GM13977 (cell line): ENCODE data around the gene SFRP2.

Source experiments
- DNase-seq: peaks from one replicate; pipeline ENCODE4 v3.0.0; 2012; ENCODE audit warnings: low spot score
- in situ Hi-C: fragments of 300-500 bp; cut with MboI; formaldehyde crosslinking; loops from one replicate; pipeline ENCODE4 v1.12.0; 2022; ENCODE audit warnings: low sequenced_read_pairs, low pct_unique_long_range_greater_than_20kb, mixed read lengths, inconsistent platforms; ENCODE audit not compliant: unreplicated experiment
- TF ChIP-seq, protein P1 (sequence below): IDR thresholded peaks from 2 replicates; pipeline ENCODE4 v1.5.1; 2012; ENCODE audit warnings: mild to moderate bottlenecking, control low read depth; ENCODE audit not compliant: insufficient read depth; ENCODE audit errors: extremely low read depth, missing control alignments

SFRP2 gene

DNA sequence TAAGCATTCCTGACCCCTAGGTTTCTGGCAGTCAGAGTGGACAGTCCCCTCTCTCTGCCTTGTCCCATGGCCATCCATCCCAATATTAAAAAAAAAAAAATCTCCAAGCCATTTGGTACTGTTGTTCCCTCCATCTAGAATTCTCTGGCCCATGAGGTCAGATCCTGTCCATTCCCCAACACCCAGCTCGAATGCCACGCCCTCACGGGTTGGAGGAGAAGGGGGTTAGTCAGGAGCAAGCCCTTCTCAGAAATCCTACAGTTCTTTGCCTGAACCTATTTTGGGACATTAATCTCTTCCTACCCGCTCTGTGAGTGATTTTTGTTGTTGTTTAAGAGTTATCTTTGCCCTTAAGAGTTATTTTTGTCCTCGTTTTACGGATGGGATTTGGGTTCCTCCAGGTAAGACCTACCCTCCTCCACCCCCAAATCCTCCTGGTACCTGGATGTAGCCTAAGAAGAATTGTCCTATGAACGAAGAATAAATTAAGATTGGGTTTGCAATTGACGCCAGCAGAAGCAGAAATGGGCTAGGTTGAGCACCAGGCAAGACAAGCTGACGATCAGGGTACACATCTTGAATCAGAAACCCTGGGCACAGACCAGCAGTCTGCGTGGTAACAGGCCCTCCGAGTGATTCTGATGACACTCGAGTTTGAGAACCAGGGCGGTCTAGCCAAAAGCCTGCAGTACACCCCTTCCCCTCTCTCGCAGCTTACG, 30.0 kb downstream of the SFRP2 start:
- TF ChIP-seq, protein P1, sequence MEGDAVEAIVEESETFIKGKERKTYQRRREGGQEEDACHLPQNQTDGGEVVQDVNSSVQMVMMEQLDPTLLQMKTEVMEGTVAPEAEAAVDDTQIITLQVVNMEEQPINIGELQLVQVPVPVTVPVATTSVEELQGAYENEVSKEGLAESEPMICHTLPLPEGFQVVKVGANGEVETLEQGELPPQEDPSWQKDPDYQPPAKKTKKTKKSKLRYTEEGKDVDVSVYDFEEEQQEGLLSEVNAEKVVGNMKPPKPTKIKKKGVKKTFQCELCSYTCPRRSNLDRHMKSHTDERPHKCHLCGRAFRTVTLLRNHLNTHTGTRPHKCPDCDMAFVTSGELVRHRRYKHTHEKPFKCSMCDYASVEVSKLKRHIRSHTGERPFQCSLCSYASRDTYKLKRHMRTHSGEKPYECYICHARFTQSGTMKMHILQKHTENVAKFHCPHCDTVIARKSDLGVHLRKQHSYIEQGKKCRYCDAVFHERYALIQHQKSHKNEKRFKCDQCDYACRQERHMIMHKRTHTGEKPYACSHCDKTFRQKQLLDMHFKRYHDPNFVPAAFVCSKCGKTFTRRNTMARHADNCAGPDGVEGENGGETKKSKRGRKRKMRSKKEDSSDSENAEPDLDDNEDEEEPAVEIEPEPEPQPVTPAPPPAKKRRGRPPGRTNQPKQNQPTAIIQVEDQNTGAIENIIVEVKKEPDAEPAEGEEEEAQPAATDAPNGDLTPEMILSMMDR = no peak
- DNase-seq = no peak
- in situ Hi-C loops = loop anchor here (10.0 to 25.0 kb wide), 2 partner anchors 124 to 422 kb away; partner anchors contain the start of gene MND1

DNA sequence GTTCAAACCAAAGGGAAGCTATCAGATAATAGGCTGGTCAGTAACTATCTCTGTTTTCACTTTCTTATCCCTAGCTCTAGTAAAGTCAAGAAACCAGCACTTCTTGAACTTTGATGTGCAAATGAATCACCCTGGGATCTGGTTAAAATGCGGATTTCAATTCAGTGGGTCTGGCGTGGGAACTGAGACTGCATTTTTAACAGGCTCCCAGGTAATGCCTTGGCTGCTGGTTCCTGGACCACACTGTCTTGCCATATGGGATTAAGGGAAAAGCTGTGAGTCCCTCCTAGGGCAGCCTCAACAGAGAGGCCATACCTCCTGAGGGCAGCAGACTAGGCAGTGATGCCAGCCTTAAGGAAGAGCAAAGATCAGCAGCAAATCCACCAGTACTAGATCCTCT, 30.7 kb downstream of the SFRP2 start:
- TF ChIP-seq, protein P1 = no peak
- no peak for DNase-seq
- in situ Hi-C loops = loop anchor here (10.0 to 25.0 kb wide), 2 partner anchors 123 to 421 kb away; partner anchors contain the start of gene MND1

DNA sequence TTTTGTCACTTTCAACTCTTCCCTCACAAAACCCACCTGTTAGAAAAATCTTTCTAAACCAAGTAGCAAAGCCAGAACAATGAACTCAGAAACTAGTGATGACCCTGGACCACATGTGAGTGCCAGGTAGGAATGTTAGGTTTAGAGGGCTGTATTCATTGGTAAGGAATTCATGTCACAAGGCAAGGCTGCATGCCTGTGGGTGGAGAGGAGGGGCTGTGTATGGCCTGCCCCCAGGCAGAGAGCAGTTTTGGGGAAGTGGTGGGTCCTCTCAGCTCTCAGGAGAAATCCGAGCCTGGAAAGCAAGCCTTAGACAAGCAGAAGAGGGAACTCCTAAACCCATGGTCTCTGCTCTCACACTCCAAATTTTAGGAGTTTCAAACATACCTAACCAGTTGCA, 31.5 kb downstream of the SFRP2 start:
- in situ Hi-C loops = loop anchor here (10.0 to 25.0 kb wide), 2 partner anchors 123 to 420 kb away; partner anchors contain the start of gene MND1
- TF ChIP-seq, protein P1 = no peak

DNA sequence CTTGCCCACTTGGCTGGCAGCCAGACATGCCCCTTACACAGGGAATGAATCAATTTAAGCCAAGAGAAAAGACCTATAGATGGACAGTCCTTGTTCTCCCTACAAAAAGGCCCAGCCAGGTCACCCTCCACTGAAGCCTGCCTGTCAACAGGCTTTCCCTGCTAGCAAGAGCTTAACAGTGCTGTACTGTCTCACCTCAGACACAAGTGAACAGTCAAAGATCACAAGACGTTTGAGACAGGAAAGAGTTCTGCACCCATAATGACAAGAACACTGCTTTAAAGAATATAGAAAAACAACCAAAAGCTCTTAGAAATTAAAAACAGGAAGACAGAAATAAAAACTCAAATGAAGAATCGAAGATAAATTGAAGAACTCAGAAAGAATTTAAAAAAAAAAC, 33.7 kb downstream of the SFRP2 start:
- in situ Hi-C loops = loop anchor here (10.0 to 25.0 kb wide), 2 partner anchors 120 to 418 kb away; partner anchors contain the start of gene MND1
- TF ChIP-seq, protein P1 = no peak
- DNase-seq = no peak

More for the DNA sequence above, 31.5 kb downstream of the SFRP2 start:
- no peak for DNase-seq

DNA sequence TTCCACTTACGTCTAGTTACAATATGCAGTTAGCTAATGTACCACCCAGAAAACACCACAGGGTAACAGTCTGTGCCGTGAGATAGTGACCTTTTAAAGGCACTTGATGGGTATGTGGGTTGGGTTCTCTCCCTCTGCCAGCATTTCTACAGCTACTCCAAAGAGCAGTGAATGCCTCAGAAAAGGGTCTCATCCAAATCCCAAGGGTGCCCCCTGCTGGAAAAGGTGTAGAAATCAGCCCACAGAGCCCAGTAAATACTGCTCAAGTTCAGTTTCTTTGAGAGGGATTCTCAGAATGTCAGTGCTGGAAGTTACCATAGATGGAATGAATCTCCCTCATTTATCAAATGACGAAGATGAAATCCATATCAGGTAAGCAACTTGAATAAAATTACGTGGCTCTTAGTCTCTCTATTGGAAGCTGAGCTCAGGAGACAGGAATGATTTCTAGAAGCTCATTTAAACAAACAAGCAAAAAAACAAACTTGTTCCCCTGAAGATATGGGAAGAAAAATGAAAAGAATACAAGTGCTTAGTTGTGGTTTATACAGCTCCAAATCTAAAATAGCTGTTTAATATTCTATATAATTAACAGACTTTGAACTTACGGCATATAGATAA, 38.6 kb downstream of the SFRP2 start:
- DNase-seq = peak; percentile 69
- TF ChIP-seq, protein P1 = peak; percentile 75
- in situ Hi-C loops = loop anchor here (10.0 to 25.0 kb wide), 2 partner anchors 116 to 413 kb away; partner anchors contain the start of gene MND1

DNA sequence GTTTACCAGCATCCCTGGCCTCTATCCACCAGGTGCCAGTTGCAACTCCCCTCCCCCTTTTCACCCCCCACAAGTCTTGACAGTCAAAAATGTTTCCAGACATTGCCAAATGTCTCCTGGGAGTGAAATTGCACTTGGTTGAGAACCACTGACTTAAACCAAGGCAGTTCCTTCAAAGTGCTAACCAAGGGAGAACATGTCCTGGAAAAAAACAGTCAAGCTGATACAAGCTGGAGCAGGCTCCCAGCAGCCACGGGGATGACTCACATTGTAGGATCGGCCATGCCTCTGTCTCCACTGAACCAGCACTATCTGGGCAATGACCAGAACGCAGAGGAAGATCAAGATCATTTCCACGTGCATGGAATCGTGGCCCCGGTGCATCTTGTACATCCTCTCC, 40.5 kb downstream of the SFRP2 start:
- no peak for DNase-seq
- TF ChIP-seq, protein P1 = no peak
- in situ Hi-C loops = no loop called here
